ENCODE results near the gene NUB1.
A peak's percentile ranks its signal among the peaks of the same experiment; 100 is the strongest.
"Not testable (repeated sequence)": the region's sequence is repeated elsewhere in the genome, so short reads cannot be mapped to it uniquely, and the experiment has no call there.

NUB1 gene, protein sequence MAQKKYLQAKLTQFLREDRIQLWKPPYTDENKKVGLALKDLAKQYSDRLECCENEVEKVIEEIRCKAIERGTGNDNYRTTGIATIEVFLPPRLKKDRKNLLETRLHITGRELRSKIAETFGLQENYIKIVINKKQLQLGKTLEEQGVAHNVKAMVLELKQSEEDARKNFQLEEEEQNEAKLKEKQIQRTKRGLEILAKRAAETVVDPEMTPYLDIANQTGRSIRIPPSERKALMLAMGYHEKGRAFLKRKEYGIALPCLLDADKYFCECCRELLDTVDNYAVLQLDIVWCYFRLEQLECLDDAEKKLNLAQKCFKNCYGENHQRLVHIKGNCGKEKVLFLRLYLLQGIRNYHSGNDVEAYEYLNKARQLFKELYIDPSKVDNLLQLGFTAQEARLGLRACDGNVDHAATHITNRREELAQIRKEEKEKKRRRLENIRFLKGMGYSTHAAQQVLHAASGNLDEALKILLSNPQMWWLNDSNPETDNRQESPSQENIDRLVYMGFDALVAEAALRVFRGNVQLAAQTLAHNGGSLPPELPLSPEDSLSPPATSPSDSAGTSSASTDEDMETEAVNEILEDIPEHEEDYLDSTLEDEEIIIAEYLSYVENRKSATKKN

DNA sequence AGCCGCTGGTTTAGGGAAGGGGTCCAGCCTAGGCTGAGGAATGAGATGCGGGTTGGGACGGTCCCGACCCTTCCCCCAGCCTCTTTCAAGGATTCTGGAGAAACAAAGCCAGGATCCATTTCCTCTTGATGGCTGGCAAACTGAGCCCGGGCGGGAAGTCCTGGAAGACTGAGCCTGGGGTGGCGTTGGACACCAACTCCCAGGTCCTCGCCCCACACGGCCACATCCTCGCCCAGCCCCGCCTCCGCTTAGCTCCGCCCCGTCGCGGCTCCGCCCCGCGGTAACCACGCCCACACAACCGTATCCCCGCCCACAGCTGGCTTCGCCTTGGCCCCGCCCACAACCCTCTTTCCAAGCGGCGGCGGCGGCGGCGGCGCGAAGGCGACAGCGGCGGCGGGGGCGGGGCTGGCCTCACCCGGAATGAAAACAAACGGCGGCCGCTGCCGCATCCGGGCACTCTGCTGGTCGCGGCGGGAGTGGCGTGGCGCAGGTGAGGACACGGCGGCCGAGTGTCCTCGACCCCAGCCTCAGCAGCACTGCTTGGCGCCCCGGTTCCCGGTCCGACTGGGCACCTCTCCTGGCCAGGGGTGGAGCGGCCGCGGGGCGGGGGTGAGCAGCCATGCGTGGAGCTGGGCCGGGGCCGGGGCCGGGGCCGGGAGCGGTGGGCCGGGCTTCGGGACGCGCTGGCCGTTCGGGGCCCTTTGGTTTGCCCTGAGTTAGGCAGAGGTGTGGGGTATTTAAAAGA lies at the start of gene NUB1:
NUB1 (plus strand) TSS at position 456 of the 745 bp plus-strand sequence. CDS start 3,538 bp downstream, outside the sequence.
- peak; percentile 85 to 95 (median 89) for DNase-seq (ENCODE audit: low read depth in 3 of 3)

- no peak for DNase-seq (ENCODE audit: low read depth in 3 of 3)
These were observed 48.8 kb upstream of the NUB1 start for GRCh38 chr7:151292850-151293249.

GRCh38 chr7:151296202-151296992 lies 45.2 kb upstream of the NUB1 start:
- DNase-seq (ENCODE audit: low read depth in 3 of 3), result no peak

GRCh38 chr7:151298765-151299164 lies 42.8 kb upstream of the NUB1 start:
- no peak for DNase-seq (ENCODE audit: low read depth in 3 of 3)

GRCh38 chr7:151299530-151299929 lies 42.1 kb upstream of the NUB1 start:
- no peak for DNase-seq (ENCODE audit: low read depth in 3 of 3)

GRCh38 chr7:151299940-151300645 lies 41.5 kb upstream of the NUB1 start:
- no peak for DNase-seq (ENCODE audit: low read depth in 3 of 3)

GRCh38 chr7:151301471-151302462 lies 39.8 kb upstream of the NUB1 start:
- no peak for DNase-seq (ENCODE audit: low read depth in 3 of 3)

- not testable (repeated sequence) for DNase-seq (ENCODE audit: low read depth in 3 of 3)
These were observed 37.4 kb upstream of the NUB1 start for GRCh38 chr7:151304251-151304650.

DNA sequence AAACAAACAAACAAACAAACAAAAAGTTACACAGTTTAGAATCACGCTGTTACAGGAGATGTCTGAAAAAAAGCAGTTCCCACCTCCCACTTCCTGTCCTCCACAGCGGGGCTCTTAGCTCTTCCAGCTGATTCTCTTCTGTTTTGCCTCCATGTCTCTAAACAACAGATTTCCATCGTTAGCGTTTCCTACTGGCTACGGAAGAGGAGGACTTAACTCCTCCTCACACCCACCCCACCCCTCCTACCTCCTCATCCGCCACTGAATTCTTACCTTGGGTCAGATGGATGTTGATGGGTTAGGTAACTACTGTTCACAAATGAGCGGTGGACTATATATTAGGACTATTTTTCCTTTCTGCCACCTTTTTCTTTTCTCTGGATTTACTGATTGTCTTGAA lies 36.8 kb upstream of the NUB1 start:
- no peak for DNase-seq (ENCODE audit: low read depth in 3 of 3)

DNA sequence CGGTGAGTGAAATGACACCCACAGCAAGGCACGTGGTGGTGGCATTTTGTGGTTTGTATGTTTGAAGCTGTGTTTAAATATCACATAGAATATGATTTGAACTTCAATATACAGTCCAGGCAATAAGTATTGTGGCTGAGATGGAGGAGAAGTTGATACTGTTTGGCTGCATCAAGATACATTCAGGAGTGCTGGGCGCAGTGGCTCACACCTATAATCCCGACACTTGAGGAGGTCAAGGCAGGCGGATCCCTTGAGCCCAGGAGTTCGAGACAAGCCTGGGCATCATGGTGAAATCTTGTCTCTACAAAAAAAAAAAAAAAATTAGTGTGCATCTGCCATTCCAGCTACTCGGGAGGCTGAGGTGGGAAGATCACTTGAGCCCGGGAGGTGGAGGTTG lies 35.2 kb upstream of the NUB1 start:
- no peak for DNase-seq (ENCODE audit: low read depth in 3 of 3)

GRCh38 chr7:151306860-151307259 lies 34.8 kb upstream of the NUB1 start:
- no peak for DNase-seq (ENCODE audit: low read depth in 3 of 3)

DNA sequence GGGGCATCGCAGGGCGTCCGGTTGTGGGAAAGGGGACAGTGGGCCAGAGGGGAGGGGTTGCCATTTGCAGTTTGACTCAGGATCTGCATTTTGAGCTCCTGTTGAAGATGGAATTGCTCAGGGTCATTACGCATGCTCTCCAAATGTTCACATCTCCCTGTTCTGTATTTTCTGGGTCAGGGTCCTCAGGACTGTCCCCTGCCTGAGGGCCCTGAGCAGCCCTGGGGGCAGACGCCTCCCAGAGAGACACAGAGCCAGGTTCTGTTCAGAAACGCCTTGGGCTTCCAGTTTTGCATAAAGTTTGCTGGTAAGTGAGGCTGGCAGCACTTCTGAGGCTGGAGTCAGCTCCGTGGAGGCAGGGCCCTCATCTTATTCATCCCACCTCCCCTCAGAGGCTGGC lies 34.1 kb upstream of the NUB1 start:
- no peak for DNase-seq (ENCODE audit: low read depth in 3 of 3)

GRCh38 chr7:151308256-151308655 lies 33.4 kb upstream of the NUB1 start:
- no peak for DNase-seq (ENCODE audit: low read depth in 3 of 3)

- DNase-seq (ENCODE audit: low read depth in 3 of 3), result no peak
These were observed 32.8 kb upstream of the NUB1 start for GRCh38 chr7:151308791-151309190.

GRCh38 chr7:151309311-151309710 lies 32.3 kb upstream of the NUB1 start:
- DNase-seq (ENCODE audit: low read depth in 3 of 3), result no peak

DNA sequence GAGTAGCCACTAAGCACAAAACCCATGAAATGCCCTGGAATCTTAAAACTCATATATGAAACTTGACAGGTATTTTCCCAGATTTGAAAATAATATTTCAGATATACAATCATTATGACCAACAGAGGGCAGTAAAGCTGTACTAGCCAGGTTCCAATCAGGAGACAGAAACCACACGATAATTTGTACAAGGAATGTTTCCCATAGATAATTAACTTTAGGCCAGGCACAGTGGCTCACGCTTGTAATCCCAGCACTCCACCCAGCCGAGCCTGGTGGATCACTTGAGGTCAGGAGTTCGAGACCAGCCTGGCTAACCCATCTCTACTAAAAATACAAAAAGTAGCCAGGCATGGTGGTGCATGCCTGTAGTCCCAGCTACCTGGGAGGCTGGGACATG lies 31.0 kb upstream of the NUB1 start:
- no peak for DNase-seq (ENCODE audit: low read depth in 3 of 3)

DNA sequence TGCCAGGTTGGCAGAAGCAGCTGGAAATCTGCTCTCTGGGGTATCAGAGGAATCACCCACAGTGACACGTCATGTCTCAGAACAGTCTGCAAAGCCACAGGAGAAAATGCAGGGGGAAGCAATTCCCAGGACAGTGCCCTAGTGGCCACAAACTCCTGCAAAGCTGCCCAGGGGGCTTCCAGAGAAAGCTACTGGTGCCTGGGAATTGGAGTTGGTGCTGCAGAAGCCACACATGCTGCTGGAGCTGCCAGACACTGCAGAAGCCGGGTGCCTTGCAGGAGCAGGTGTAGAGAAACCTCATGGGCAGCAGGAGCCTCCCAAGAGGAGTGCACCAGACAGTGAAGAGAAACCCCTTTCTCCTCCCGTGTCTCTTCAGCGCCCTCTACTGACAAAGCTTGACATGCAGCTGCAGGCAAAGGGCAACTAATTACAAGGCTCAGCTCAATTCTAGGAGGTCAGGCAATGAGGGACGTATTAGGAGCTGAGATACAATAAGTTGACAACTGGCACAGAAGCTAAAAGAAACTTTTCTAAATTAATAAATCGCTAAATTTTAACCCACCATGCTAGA lies 30.2 kb upstream of the NUB1 start:
- peak in 1 of 3 donors; percentile 23 for DNase-seq (ENCODE audit: low read depth in 3 of 3)

- DNase-seq (ENCODE audit: low read depth in 3 of 3), result no peak
These were observed 29.3 kb upstream of the NUB1 start for GRCh38 chr7:151312356-151312755.

Data from stimulated activated CD4-positive, alpha-beta T cell treated with anti-CD3 and anti-CD28 coated beads, TNF-alpha, amount 100 ng/mL, for 48 hours (primary cell).